GM18499 (cell line): ENCODE data around the gene SULT1A1.
"Not testable (repeated sequence)": the region's sequence is repeated elsewhere in the genome, so short reads cannot be mapped to it uniquely, and the experiment has no call there.

Source experiments
- ATAC-seq: cut with Tn5 transposase; IDR thresholded peaks from one replicate; pipeline ENCODE4 v1.9.1; 2021; ENCODE audit warnings: moderate number of reproducible peaks; ENCODE audit not compliant: insufficient read depth, unreplicated experiment

SULT1A1 gene

GRCh38 chr16:28592511-28592910 lies 17.3 kb downstream of the SULT1A1 start:
- ATAC-seq: no peak

- no peak for ATAC-seq
Observed at GRCh38 chr16:28591355-28591754, 18.5 kb downstream of the SULT1A1 start.

- no peak for ATAC-seq
Observed at GRCh38 chr16:28590384-28591340, 19.2 kb downstream of the SULT1A1 start.

GRCh38 chr16:28589930-28590329 lies 19.9 kb downstream of the SULT1A1 start:
- no peak for ATAC-seq

GRCh38 chr16:28589069-28589468 lies 20.8 kb downstream of the SULT1A1 start:
- no peak for ATAC-seq

- ATAC-seq: no peak
Observed at GRCh38 chr16:28587386-28587785, 22.5 kb downstream of the SULT1A1 start.

GRCh38 chr16:28586466-28586865 lies 23.4 kb downstream of the SULT1A1 start:
- ATAC-seq: no peak

GRCh38 chr16:28585674-28586073 lies 24.2 kb downstream of the SULT1A1 start:
- ATAC-seq: no peak

GRCh38 chr16:28580726-28581315 lies 29.0 kb downstream of the SULT1A1 start:
- no peak for ATAC-seq

- ATAC-seq: no peak
Observed at GRCh38 chr16:28575446-28576109, 34.3 kb downstream of the SULT1A1 start.

GRCh38 chr16:28574925-28575324 lies 34.9 kb downstream of the SULT1A1 start:
- no peak for ATAC-seq

- no peak for ATAC-seq
Observed at GRCh38 chr16:28573738-28574718, 35.8 kb downstream of the SULT1A1 start.

- ATAC-seq: no peak
Observed at GRCh38 chr16:28572696-28573510, 36.9 kb downstream of the SULT1A1 start.

- no peak for ATAC-seq
Observed at GRCh38 chr16:28569968-28570752, 39.7 kb downstream of the SULT1A1 start.

GRCh38 chr16:28569021-28569420 lies 40.8 kb downstream of the SULT1A1 start:
- ATAC-seq: no peak

- no peak for ATAC-seq
Observed at GRCh38 chr16:28567292-28567691, 42.6 kb downstream of the SULT1A1 start.

GRCh38 chr16:28566233-28566925 lies 43.5 kb downstream of the SULT1A1 start:
- ATAC-seq: not testable (repeated sequence)

- no peak for ATAC-seq
Observed at GRCh38 chr16:28563218-28563617, 46.6 kb downstream of the SULT1A1 start.
